PC-3 (cell line): Measurements from ENCODE around the gene DRC3. TPM values are rescaled to one million over a fixed set of nuclear protein-coding genes. Genes with fewer than 3 reads are reported as not detected.
A peak's percentile ranks its signal among the peaks of the same experiment; 100 is the strongest.

Experiments
- ATAC-seq: fragments of 200-7000 bp; cut with Tn5 transposase; 2 replicates; pipeline ENCODE4 v1.9.1; 2020; ENCODE audit warnings: mild to moderate bottlenecking, moderate library complexity
- BruUV-seq: library from RNA; stranded (reverse); fragments of 400-500 nt; replicated peaks from 2 replicates; lab custom pipeline; 2021; lab: Mats Ljungman, UMichigan
- CTCF ChIA-PET: fragments of 300-600 bp; sonication (Branson Sonifier 250); formaldehyde crosslinking; loops from one replicate; lab custom pipeline; 2022; ENCODE audit warnings: antibody characterized with exemption; lab: Charles Lee
- POLR2A ChIA-PET: fragments of 300-600 bp; sonication (Branson Sonifier 250); formaldehyde crosslinking; loops from one replicate; lab custom pipeline; 2022; ENCODE audit warnings: antibody characterized with exemption; ENCODE audit not compliant: unreplicated experiment; lab: Charles Lee
- DNase-seq: peaks from one replicate; pipeline ENCODE4 v3.0.0-alpha.2; 2015
- H2AFZ ChIP-seq: fragments of 300-600 bp; sonication (generic); 2 replicates; pipeline ENCODE4 v1.6.0; 2016; ENCODE audit warnings: antibody characterized with exemption, low read length
- H3F3A ChIP-seq: fragments of 300-600 bp; sonication (generic); one replicate; pipeline ENCODE4 v1.6.0; 2017; ENCODE audit warnings: antibody characterized with exemption, low read length, control low read depth, mild to moderate bottlenecking; ENCODE audit not compliant: unreplicated experiment
- H3K27ac ChIP-seq: fragments of 300-600 bp; sonication (generic); 2 replicates; pipeline ENCODE4 v1.5.1; 2016; ENCODE audit warnings: mild to moderate bottlenecking, low read length
- H3K27me3 ChIP-seq: fragments of 300-600 bp; sonication (generic); 2 replicates; pipeline ENCODE4 v1.6.1; 2016; ENCODE audit warnings: low read length, mixed read lengths
- H3K36me3 ChIP-seq: fragments of 300-600 bp; sonication (generic); 2 replicates; pipeline ENCODE4 v1.6.1; 2016; ENCODE audit warnings: low read depth, mixed run types, low read length, mixed read lengths
- H3K4me1 ChIP-seq: fragments of 300-600 bp; sonication (generic); 2 replicates; pipeline ENCODE4 v1.5.1; 2016; ENCODE audit warnings: low read length; ENCODE audit not compliant: insufficient read depth
- H3K4me2 ChIP-seq: fragments of 300-600 bp; sonication (generic); 2 replicates; pipeline ENCODE4 v1.6.0; 2016; ENCODE audit warnings: low read length
- H3K4me3 ChIP-seq: fragments of 300-600 bp; sonication (generic); 2 replicates; pipeline ENCODE4 v1.5.1; 2016; ENCODE audit warnings: mild to moderate bottlenecking, low read length, mixed read lengths
- H3K79me2 ChIP-seq: fragments of 300-600 bp; sonication (generic); 2 replicates; pipeline ENCODE4 v1.6.1; 2017; ENCODE audit warnings: low read length, mixed read lengths
- H3K9ac ChIP-seq: fragments of 300-600 bp; sonication (generic); 2 replicates; pipeline ENCODE4 v1.6.0; 2016; ENCODE audit warnings: mild to moderate bottlenecking, low read length
- H3K9me2 ChIP-seq: fragments of 300-600 bp; sonication (generic); replicated peaks from 2 replicates; pipeline ENCODE4 v1.6.1; 2016; ENCODE audit warnings: mixed run types, low read length, mixed read lengths
- H3K9me3 ChIP-seq: fragments of 300-600 bp; sonication (generic); 2 replicates; pipeline ENCODE4 v1.6.1; 2016; ENCODE audit warnings: low read length, mixed read lengths
- H4K20me1 ChIP-seq: fragments of 300-600 bp; sonication (generic); 2 replicates; pipeline ENCODE4 v1.6.1; 2016; ENCODE audit warnings: low read length, mixed read lengths
- CTCF ChIP-seq: fragments of 300-600 bp; sonication (generic); conservative IDR thresholded peaks from 2 replicates; pipeline ENCODE4 v1.5.1; 2017; ENCODE audit warnings: antibody characterized with exemption, low read depth, mild to moderate bottlenecking, low read length
- EZH2 ChIP-seq: fragments of 300-600 bp; sonication (generic); IDR thresholded peaks from one replicate; pipeline ENCODE4 v1.6.1; 2017; ENCODE audit warnings: antibody characterized with exemption, mild to moderate bottlenecking, low read length; ENCODE audit not compliant: unreplicated experiment
- EZH2phosphoT487 ChIP-seq: fragments of 300-600 bp; sonication (generic); IDR thresholded peaks from 2 replicates; pipeline ENCODE4 v1.6.1; 2018; ENCODE audit warnings: mild to moderate bottlenecking, antibody characterized with exemption, low read length, borderline replicate concordance
- intact Hi-C: fragments of 100-400 bp; cut with micrococcal nuclease; formaldehyde crosslinking; loops from 2 replicates; pipeline ENCODE4 v1.9.0; 2023
- total RNA-seq: library from RNA; depleted of rRNA; stranded (reverse); fragments of >200 nt; gene quantifications from 2 replicates; pipeline ENCODE4 v1.2.3, GENCODE V29; 2014

DRC3 gene
- total RNA-seq, 1 experiment from 2014 or later = 1.9 TPM

GRCh38 chr17:18021372-18021771 is 48.7 kb downstream of the DRC3 start:
- intact Hi-C loops = no loop called here
- no peaks in the 10 kb centered on the region for H4K20me1 ChIP-seq
- no peak overlapping the region for H3K27ac ChIP-seq
- no peak overlapping the region for H3K4me3 ChIP-seq
- no peaks in the 10 kb centered on the region for H3K79me2 ChIP-seq
- no peaks in the 10 kb centered on the region for H3K27me3 ChIP-seq
- no peak overlapping the region for H2AFZ ChIP-seq
- H3K9me3 ChIP-seq = no peaks in the 10 kb centered on the region
- ChIA-PET POLR2A (no interaction called here), CTCF (no interaction called here)
- H3K4me1 ChIP-seq = peaks cover 12% of the 10 kb centered on the region
- H3K36me3 ChIP-seq = peaks cover 11% of the 10 kb centered on the region
- H3K4me2 ChIP-seq = no peak overlapping the region
- TF ChIP-seq CTCF (no peak), EZH2phosphoT487 (no peak), EZH2 (no peak)
- ATAC-seq = no peak
- no peak overlapping the region for H3K9ac ChIP-seq
- no TSS peak for BruUV-seq
- no peaks in the 10 kb centered on the region for H3K9me2 ChIP-seq
- no peak for DNase-seq
- H3F3A ChIP-seq = no peaks in the 10 kb centered on the region

GRCh38 chr17:18025241-18025944 is 52.7 kb downstream of the DRC3 start:
- H3K27me3 ChIP-seq = no peaks in the 10 kb centered on the region
- no peaks in the 10 kb centered on the region for H4K20me1 ChIP-seq
- H3K9ac ChIP-seq = no peak overlapping the region
- ChIA-PET CTCF (no interaction called here), POLR2A (no interaction called here)
- H2AFZ ChIP-seq = no peak overlapping the region
- peak; percentile 68 for DNase-seq
- H3K27ac ChIP-seq = peak overlapping the region; percentile 11; the same call in 1 of the 2 replicates
- peaks cover 14% of the 10 kb centered on the region for H3K4me1 ChIP-seq
- H3K4me3 ChIP-seq = no peak overlapping the region
- peak; percentile 79 for ATAC-seq
- H3K4me2 ChIP-seq = no peak overlapping the region
- no peaks in the 10 kb centered on the region for H3K9me2 ChIP-seq
- BruUV-seq = no TSS peak
- TF ChIP-seq CTCF (no peak), EZH2 (no peak), EZH2phosphoT487 (no peak)
- intact Hi-C loops = no loop called here
- H3K79me2 ChIP-seq = no peaks in the 10 kb centered on the region
- H3K9me3 ChIP-seq = no peaks in the 10 kb centered on the region
- H3K36me3 ChIP-seq = peaks cover 18% of the 10 kb centered on the region
- H3F3A ChIP-seq = no peaks in the 10 kb centered on the region
